GM23338 (cell line): ENCODE measurements around the gene CATSPERE. TPM values are rescaled to one million over a fixed set of nuclear protein-coding genes. Genes with fewer than 3 reads are reported as not detected.

ENCODE experiments used
- ATAC-seq: fragments of 200-7000 bp; cut with Tn5 transposase; 3 replicates; pipeline ENCODE4 v1.9.1; 2020
- DNase-seq: peaks from one replicate; pipeline ENCODE4 v3.0.0-alpha.2; 2015; ENCODE audit warnings: low spot score
- H2AFZ ChIP-seq: fragments of 200-600 bp; sonication (generic); 2 replicates; pipeline ENCODE4 v1.8.0; 2016; ENCODE audit warnings: antibody characterized with exemption, mild to moderate bottlenecking, moderate library complexity
- H3F3A ChIP-seq: fragments of 200-600 bp; sonication (generic); replicated peaks from 2 replicates; pipeline ENCODE4 v1.8.0; 2017; ENCODE audit warnings: antibody characterized with exemption, mixed run types, low read depth
- H3K27ac ChIP-seq: fragments of 200-600 bp; sonication (generic); 2 replicates; pipeline ENCODE4 v1.6.1; 2016; ENCODE audit warnings: low read depth
- H3K27me3 ChIP-seq: fragments of 200-600 bp; sonication (generic); 2 replicates; pipeline ENCODE4 v1.8.0; 2016; ENCODE audit warnings: mild to moderate bottlenecking, mixed run types, moderate library complexity; ENCODE audit not compliant: insufficient read depth
- H3K36me3 ChIP-seq: fragments of 200-600 bp; sonication (generic); 2 replicates; pipeline ENCODE4 v1.8.0; 2016; ENCODE audit warnings: mild to moderate bottlenecking; ENCODE audit not compliant: insufficient read depth
- H3K4me1 ChIP-seq: fragments of 200-600 bp; sonication (generic); 2 replicates; pipeline ENCODE4 v1.8.0; 2016; ENCODE audit warnings: mild to moderate bottlenecking, moderate library complexity; ENCODE audit not compliant: insufficient read depth
- H3K4me2 ChIP-seq: fragments of 200-600 bp; sonication (generic); 2 replicates; pipeline ENCODE4 v1.7.1; 2017; ENCODE audit warnings: mixed run types
- H3K4me3 ChIP-seq: fragments of 200-600 bp; sonication (generic); 2 replicates; pipeline ENCODE4 v1.6.1; 2016; ENCODE audit warnings: mixed run types
- H3K79me2 ChIP-seq: fragments of 200-600 bp; sonication (generic); replicated peaks from 2 replicates; pipeline ENCODE4 v1.8.0; 2017; ENCODE audit warnings: mild to moderate bottlenecking; ENCODE audit not compliant: insufficient read depth
- H3K9me2 ChIP-seq: fragments of 200-600 bp; sonication (generic); 2 replicates; pipeline ENCODE4 v1.8.0; 2017; ENCODE audit not compliant: insufficient read depth
- H4K20me1 ChIP-seq: fragments of 200-600 bp; sonication (generic); replicated peaks from 2 replicates; pipeline ENCODE4 v1.8.0; 2017; ENCODE audit warnings: mild to moderate bottlenecking; ENCODE audit not compliant: insufficient read depth
- H3K27ac Mint-ChIP-seq: 2 replicates; pipeline ENCODE4 v1.8.0; 2020; ENCODE audit warnings: inconsistent platforms, mild to moderate bottlenecking, moderate library complexity, mixed read lengths
- H3K27me3 Mint-ChIP-seq: 3 replicates; pipeline ENCODE4 v1.8.0; 2022; ENCODE audit warnings: low read depth, mild to moderate bottlenecking, moderate library complexity, mixed read lengths, inconsistent platforms; ENCODE audit not compliant: insufficient read depth, poor library complexity
- H3K36me3 Mint-ChIP-seq: 3 replicates; pipeline ENCODE4 v1.8.0; 2021; ENCODE audit warnings: low read depth, mild to moderate bottlenecking, inconsistent platforms, moderate library complexity, mixed read lengths
- H3K4me1 Mint-ChIP-seq: 3 replicates; pipeline ENCODE4 v1.8.0; 2020; ENCODE audit warnings: mild to moderate bottlenecking, inconsistent platforms, mixed read lengths
- H3K4me3 Mint-ChIP-seq: 3 replicates; pipeline ENCODE4 v1.8.0; 2021; ENCODE audit warnings: moderate library complexity, mild to moderate bottlenecking, inconsistent platforms, mixed read lengths
- H3K9me3 Mint-ChIP-seq: 3 replicates; pipeline ENCODE4 v1.8.0; 2020; ENCODE audit warnings: moderate library complexity, mild to moderate bottlenecking, inconsistent platforms, mixed read lengths
- CREB1 ChIP-seq: fragments of 250-450 bp; sonication (Bioruptor Pico); IDR thresholded peaks from 2 replicates; pipeline ENCODE4 v1.5.0; 2020; ENCODE audit warnings: low read depth, mild to moderate bottlenecking, moderate library complexity
- ETS1 ChIP-seq: IDR thresholded peaks from 2 replicates; pipeline ENCODE4 v1.6.1; 2016; ENCODE audit warnings: antibody characterized with exemption
- EZH2 ChIP-seq: fragments of 200-600 bp; sonication (generic); IDR thresholded peaks from one replicate; pipeline ENCODE4 v1.8.0; 2017; ENCODE audit warnings: antibody characterized with exemption, mild to moderate bottlenecking, low read depth; ENCODE audit not compliant: unreplicated experiment
- EZH2phosphoT487 ChIP-seq: fragments of 200-600 bp; sonication (generic); IDR thresholded peaks from one replicate; pipeline ENCODE4 v1.8.1; 2018; ENCODE audit warnings: antibody characterized with exemption; ENCODE audit not compliant: unreplicated experiment
- JUNB ChIP-seq: IDR thresholded peaks from one replicate; pipeline ENCODE4 v1.6.1; 2016; ENCODE audit warnings: antibody characterized with exemption; ENCODE audit not compliant: unreplicated experiment
- NANOG ChIP-seq: IDR thresholded peaks from 2 replicates; pipeline ENCODE4 v1.6.1; 2016; ENCODE audit warnings: antibody characterized with exemption, borderline replicate concordance
- POLR2AphosphoS5 ChIP-seq: IDR thresholded peaks from 2 replicates; pipeline ENCODE4 v1.6.1; 2016; ENCODE audit warnings: antibody characterized with exemption, low read depth
- REST ChIP-seq: IDR thresholded peaks from one replicate; pipeline ENCODE4 v1.6.1; 2018; ENCODE audit warnings: antibody characterized with exemption; ENCODE audit not compliant: unreplicated experiment
- STAT1 ChIP-seq: IDR thresholded peaks from one replicate; pipeline ENCODE4 v1.6.1; 2016; ENCODE audit warnings: antibody characterized with exemption; ENCODE audit not compliant: unreplicated experiment
- ZNF114 ChIP-seq: fragments of 250-450 bp; sonication (Bioruptor Pico); IDR thresholded peaks from 2 replicates; pipeline ENCODE4 v1.5.0; 2020; ENCODE audit warnings: mild to moderate bottlenecking, moderate library complexity
- ZNF331 ChIP-seq: fragments of 250-450 bp; sonication (Bioruptor Pico); IDR thresholded peaks from 2 replicates; pipeline ENCODE4 v1.5.0; 2020; ENCODE audit warnings: low read depth, mild to moderate bottlenecking, moderate library complexity
- ZNF462 ChIP-seq: fragments of 250-450 bp; sonication (Bioruptor Pico); IDR thresholded peaks from 2 replicates; pipeline ENCODE4 v1.5.0; 2020; ENCODE audit warnings: mild to moderate bottlenecking, moderate library complexity
- polyA plus RNA-seq: library from polyadenylated mRNA; unstranded; fragments of >200 nt; fragmentation: Nextera tagmentation; extraction: Ambion mirVana; gene quantifications from 2 replicates; pipeline ENCODE4 v1.2.1, GENCODE V29; 2016
- total RNA-seq: library from RNA; depleted of rRNA; stranded (reverse); fragments of >200 nt; shearing (Covaris generic); gene quantifications from 2 replicates; pipeline ENCODE4 v1.2.3, GENCODE V29; 2014
- TF ChIP-seq, protein P1 (sequence below), 2 experiments: fragments of 200-600 bp in 1 of 2; sonication (generic) in 1 of 2; conservative IDR thresholded peaks; 2 replicates each; pipeline versions ENCODE4 v1.5.1 to v1.6.1; 2016 to 2017; ENCODE audit warnings: antibody characterized with exemption in 2 of 2, low read depth in 2 of 2, mild to moderate bottlenecking in 2 of 2, moderate library complexity in 1 of 2

The CATSPERE gene
- total and polyA plus RNA-seq, 2 experiments from 2014 or later: 0.70 TPM; not detected in 1

DNA sequence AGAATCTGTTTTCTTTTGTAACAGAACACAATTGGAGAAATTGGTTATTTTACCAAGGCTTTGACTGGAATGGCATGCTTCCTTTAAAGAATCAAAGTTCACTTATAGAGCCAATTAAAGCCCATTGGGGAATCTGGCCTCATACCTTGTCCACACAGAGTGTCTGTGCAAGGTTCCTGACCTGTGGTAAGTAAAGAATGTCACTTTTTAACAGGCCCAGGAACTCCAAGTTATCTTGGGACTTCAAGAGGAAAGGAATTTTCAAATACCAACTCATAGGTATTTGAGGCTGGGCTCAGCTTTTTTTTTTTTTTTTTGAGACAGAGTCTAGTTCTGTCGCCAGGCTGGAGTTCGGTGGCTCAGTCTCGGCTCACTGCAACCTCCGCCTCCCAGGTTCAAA, 2.3 kb upstream of the CATSPERE start:
- no peak overlapping the region for H3K27ac Mint-ChIP-seq
- H3K79me2 ChIP-seq: no peaks in the 10 kb centered on the region
- no peak overlapping the region for H3K4me3 Mint-ChIP-seq
- ATAC-seq: no peak
- no peaks in the 10 kb centered on the region for H3K36me3 ChIP-seq
- no peak overlapping the region for H3K27ac ChIP-seq
- H3K9me3 Mint-ChIP-seq: peaks cover 27% of the 10 kb centered on the region; the same call in 2 of the 3 replicates
- H2AFZ ChIP-seq: no peak overlapping the region
- no peaks in the 10 kb centered on the region for H4K20me1 ChIP-seq
- H3K4me3 ChIP-seq: no peak overlapping the region
- TF ChIP-seq POLR2AphosphoS5: no peak
- TF ChIP-seq EZH2: no peak
- no peak for TF ChIP-seq ZNF331 (CRISPR knock-in tag)
- no peak for TF ChIP-seq ETS1
- TF ChIP-seq STAT1: no peak
- no peak for TF ChIP-seq ZNF114 (CRISPR knock-in tag)
- TF ChIP-seq ZNF462 (CRISPR knock-in tag): no peak
- no peak for TF ChIP-seq JUNB
- TF ChIP-seq EZH2phosphoT487: no peak
- TF ChIP-seq NANOG: no peak
- TF ChIP-seq REST: no peak
- TF ChIP-seq, protein P1, sequence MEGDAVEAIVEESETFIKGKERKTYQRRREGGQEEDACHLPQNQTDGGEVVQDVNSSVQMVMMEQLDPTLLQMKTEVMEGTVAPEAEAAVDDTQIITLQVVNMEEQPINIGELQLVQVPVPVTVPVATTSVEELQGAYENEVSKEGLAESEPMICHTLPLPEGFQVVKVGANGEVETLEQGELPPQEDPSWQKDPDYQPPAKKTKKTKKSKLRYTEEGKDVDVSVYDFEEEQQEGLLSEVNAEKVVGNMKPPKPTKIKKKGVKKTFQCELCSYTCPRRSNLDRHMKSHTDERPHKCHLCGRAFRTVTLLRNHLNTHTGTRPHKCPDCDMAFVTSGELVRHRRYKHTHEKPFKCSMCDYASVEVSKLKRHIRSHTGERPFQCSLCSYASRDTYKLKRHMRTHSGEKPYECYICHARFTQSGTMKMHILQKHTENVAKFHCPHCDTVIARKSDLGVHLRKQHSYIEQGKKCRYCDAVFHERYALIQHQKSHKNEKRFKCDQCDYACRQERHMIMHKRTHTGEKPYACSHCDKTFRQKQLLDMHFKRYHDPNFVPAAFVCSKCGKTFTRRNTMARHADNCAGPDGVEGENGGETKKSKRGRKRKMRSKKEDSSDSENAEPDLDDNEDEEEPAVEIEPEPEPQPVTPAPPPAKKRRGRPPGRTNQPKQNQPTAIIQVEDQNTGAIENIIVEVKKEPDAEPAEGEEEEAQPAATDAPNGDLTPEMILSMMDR (conservative IDR thresholded peaks at IDR 0.05; ENCODE audit: low read depth in 2 of 2): no peak
- no peak for TF ChIP-seq CREB1
- H3K27me3 Mint-ChIP-seq: peaks cover 7% of the 10 kb centered on the region
- H3K9me2 ChIP-seq: no peaks in the 10 kb centered on the region
- 0 out of 2 replicates have a peak, but pooled peaks cover 7% of the 10 kb centered on the region for H3F3A ChIP-seq
- H3K36me3 Mint-ChIP-seq: peaks cover 29% of the 10 kb centered on the region; the same call in 2 of the 3 replicates
- peaks cover 34% of the 10 kb centered on the region for H3K4me1 Mint-ChIP-seq
- no peak overlapping the region for H3K4me2 ChIP-seq
- H3K27me3 ChIP-seq: no peaks in the 10 kb centered on the region
- peaks cover 31% of the 10 kb centered on the region for H3K4me1 ChIP-seq
- DNase-seq: no peak
